ENCODE results near the gene PICK1.
"Not testable (repeated sequence)": the region's sequence is repeated elsewhere in the genome, so short reads cannot be mapped to it uniquely, and the experiment has no call there.

The PICK1 gene

GRCh38 chr22:38077595-38077994 is 20.4 kb downstream of the PICK1 start:
- no peak for DNase-seq

GRCh38 chr22:38078046-38078840 is 21.0 kb downstream of the PICK1 start:
- no peak for DNase-seq

GRCh38 chr22:38079208-38079607 is 22.0 kb downstream of the PICK1 start:
- DNase-seq: not testable (repeated sequence)

GRCh38 chr22:38079804-38080203 is 22.6 kb downstream of the PICK1 start:
- DNase-seq: no peak

GRCh38 chr22:38080474-38080849 is 23.3 kb downstream of the PICK1 start:
- DNase-seq: no peak

- DNase-seq: no peak
These were observed 23.8 kb downstream of the PICK1 start for GRCh38 chr22:38080850-38081635.

GRCh38 chr22:38081636-38081940 is 24.4 kb downstream of the PICK1 start:
- DNase-seq: no peak

- no peak for DNase-seq
These were observed 25.0 kb downstream of the PICK1 start for GRCh38 chr22:38081941-38082828.

GRCh38 chr22:38082986-38083710 is 25.9 kb downstream of the PICK1 start:
- DNase-seq: no peak

GRCh38 chr22:38083931-38084631 is 26.9 kb downstream of the PICK1 start, which contains the start of gene SLC16A8:
Gene SLC16A8 (minus strand): TSS chr22:38084184. CDS start chr22:38082873, 1,311 bp downstream.
- no peak for DNase-seq

- DNase-seq: no peak
These were observed 27.9 kb downstream of the PICK1 start for GRCh38 chr22:38085056-38085455.

GRCh38 chr22:38085501-38085900 is 28.3 kb downstream of the PICK1 start:
- no peak for DNase-seq

- no peak for DNase-seq
These were observed 29.0 kb downstream of the PICK1 start for GRCh38 chr22:38086001-38086845.

GRCh38 chr22:38086942-38087341 is 29.7 kb downstream of the PICK1 start:
- no peak for DNase-seq

GRCh38 chr22:38087855-38088254 is 30.7 kb downstream of the PICK1 start:
- no peak for DNase-seq

- DNase-seq: no peak
These were observed 31.6 kb downstream of the PICK1 start for GRCh38 chr22:38088629-38089473.

GRCh38 chr22:38089474-38089851 is 32.3 kb downstream of the PICK1 start:
- no peak for DNase-seq

- no peak for DNase-seq
These were observed 39.9 kb downstream of the PICK1 start for GRCh38 chr22:38097058-38097457.

GRCh38 chr22:38097557-38098409 is 40.6 kb downstream of the PICK1 start:
- DNase-seq: no peak

Measured in activated CD4-positive, alpha-beta T cell treated with anti-CD3 and anti-CD28 coated beads for 4 hours (primary cell).